ENCODE measurements around the gene CDC42EP4. TPM values are rescaled to one million over a fixed set of nuclear protein-coding genes. Genes with fewer than 3 reads are reported as not detected.

The CDC42EP4 gene
- total and polyA plus RNA-seq, 9 of the 15 experiments (the other 6 are each of a cell fraction or from before 2014, with no cell fraction given): 0.65 to 20.8 (median 12.3) TPM

- no peak for TF ChIP-seq MEF2D (tag; conservative IDR thresholded peaks at IDR 0.05; ENCODE audit: low read depth)
- no peak for TF ChIP-seq ZNF282 (CRISPR knock-in tag; IDR thresholded peaks at IDR 0.05)
- TF ChIP-seq, protein P1, sequence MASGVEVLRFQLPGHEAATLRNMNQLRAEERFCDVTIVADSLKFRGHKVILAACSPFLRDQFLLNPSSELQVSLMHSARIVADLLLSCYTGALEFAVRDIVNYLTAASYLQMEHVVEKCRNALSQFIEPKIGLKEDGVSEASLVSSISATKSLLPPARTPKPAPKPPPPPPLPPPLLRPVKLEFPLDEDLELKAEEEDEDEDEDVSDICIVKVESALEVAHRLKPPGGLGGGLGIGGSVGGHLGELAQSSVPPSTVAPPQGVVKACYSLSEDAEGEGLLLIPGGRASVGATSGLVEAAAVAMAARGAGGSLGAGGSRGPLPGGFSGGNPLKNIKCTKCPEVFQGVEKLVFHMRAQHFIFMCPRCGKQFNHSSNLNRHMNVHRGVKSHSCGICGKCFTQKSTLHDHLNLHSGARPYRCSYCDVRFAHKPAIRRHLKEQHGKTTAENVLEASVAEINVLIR (CRISPR knock-in tag; IDR thresholded peaks at IDR 0.05): no peak
- TF ChIP-seq, protein P2, sequence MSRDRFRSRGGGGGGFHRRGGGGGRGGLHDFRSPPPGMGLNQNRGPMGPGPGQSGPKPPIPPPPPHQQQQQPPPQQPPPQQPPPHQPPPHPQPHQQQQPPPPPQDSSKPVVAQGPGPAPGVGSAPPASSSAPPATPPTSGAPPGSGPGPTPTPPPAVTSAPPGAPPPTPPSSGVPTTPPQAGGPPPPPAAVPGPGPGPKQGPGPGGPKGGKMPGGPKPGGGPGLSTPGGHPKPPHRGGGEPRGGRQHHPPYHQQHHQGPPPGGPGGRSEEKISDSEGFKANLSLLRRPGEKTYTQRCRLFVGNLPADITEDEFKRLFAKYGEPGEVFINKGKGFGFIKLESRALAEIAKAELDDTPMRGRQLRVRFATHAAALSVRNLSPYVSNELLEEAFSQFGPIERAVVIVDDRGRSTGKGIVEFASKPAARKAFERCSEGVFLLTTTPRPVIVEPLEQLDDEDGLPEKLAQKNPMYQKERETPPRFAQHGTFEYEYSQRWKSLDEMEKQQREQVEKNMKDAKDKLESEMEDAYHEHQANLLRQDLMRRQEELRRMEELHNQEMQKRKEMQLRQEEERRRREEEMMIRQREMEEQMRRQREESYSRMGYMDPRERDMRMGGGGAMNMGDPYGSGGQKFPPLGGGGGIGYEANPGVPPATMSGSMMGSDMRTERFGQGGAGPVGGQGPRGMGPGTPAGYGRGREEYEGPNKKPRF (IDR thresholded peaks at IDR 0.05; ENCODE audit: low read depth, low read length): no peak
- TF ChIP-seq MYC (IDR thresholded peaks at IDR 0.05; ENCODE audit: low read depth, low read length): peak; percentile 51; the same call in 1 of the 2 replicates
- no peak for TF ChIP-seq MYC (CRISPR knock-in tag; IDR thresholded peaks at IDR 0.05; ENCODE audit: borderline replicate concordance, low read depth)
- no peak for TF ChIP-seq NCOA4 (IDR thresholded peaks at IDR 0.05; ENCODE audit: partially characterized antibody)
- TF ChIP-seq EP400 (IDR thresholded peaks at IDR 0.05): peak; percentile 44; the same call in 1 of the 2 replicates
- TF ChIP-seq, protein P3, sequence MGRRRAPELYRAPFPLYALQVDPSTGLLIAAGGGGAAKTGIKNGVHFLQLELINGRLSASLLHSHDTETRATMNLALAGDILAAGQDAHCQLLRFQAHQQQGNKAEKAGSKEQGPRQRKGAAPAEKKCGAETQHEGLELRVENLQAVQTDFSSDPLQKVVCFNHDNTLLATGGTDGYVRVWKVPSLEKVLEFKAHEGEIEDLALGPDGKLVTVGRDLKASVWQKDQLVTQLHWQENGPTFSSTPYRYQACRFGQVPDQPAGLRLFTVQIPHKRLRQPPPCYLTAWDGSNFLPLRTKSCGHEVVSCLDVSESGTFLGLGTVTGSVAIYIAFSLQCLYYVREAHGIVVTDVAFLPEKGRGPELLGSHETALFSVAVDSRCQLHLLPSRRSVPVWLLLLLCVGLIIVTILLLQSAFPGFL (CRISPR knock-in tag; IDR thresholded peaks at IDR 0.05): no peak
- no peak for TF ChIP-seq E2F3 (CRISPR knock-in tag; IDR thresholded peaks at IDR 0.05)
- TF ChIP-seq, protein P4, sequence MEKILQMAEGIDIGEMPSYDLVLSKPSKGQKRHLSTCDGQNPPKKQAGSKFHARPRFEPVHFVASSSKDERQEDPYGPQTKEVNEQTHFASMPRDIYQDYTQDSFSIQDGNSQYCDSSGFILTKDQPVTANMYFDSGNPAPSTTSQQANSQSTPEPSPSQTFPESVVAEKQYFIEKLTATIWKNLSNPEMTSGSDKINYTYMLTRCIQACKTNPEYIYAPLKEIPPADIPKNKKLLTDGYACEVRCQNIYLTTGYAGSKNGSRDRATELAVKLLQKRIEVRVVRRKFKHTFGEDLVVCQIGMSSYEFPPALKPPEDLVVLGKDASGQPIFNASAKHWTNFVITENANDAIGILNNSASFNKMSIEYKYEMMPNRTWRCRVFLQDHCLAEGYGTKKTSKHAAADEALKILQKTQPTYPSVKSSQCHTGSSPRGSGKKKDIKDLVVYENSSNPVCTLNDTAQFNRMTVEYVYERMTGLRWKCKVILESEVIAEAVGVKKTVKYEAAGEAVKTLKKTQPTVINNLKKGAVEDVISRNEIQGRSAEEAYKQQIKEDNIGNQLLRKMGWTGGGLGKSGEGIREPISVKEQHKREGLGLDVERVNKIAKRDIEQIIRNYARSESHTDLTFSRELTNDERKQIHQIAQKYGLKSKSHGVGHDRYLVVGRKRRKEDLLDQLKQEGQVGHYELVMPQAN (IDR thresholded peaks at IDR 0.05; ENCODE audit: borderline replicate concordance): no peak
- no peak for TF ChIP-seq ZBTB8A (IDR thresholded peaks at IDR 0.05; ENCODE audit: partially characterized antibody)
- TF ChIP-seq ZNF311 (CRISPR knock-in tag; IDR thresholded peaks at IDR 0.05): no peak
- TF ChIP-seq RBM17 (IDR thresholded peaks at IDR 0.05; ENCODE audit: borderline replicate concordance, low read depth, low read length): no peak
- TF ChIP-seq, protein P5, sequence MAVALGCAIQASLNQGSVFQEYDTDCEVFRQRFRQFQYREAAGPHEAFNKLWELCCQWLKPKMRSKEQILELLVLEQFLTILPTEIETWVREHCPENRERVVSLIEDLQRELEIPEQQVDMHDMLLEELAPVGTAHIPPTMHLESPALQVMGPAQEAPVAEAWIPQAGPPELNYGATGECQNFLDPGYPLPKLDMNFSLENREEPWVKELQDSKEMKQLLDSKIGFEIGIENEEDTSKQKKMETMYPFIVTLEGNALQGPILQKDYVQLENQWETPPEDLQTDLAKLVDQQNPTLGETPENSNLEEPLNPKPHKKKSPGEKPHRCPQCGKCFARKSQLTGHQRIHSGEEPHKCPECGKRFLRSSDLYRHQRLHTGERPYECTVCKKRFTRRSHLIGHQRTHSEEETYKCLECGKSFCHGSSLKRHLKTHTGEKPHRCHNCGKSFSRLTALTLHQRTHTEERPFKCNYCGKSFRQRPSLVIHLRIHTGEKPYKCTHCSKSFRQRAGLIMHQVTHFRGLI (CRISPR knock-in tag; IDR thresholded peaks at IDR 0.05): no peak
- TF ChIP-seq ZNF175 (CRISPR knock-in tag; IDR thresholded peaks at IDR 0.05; ENCODE audit: low read depth): no peak
- TF ChIP-seq ETV6 (IDR thresholded peaks at IDR 0.05; ENCODE audit: borderline replicate concordance in 1 of 2, low read depth in 2 of 2, low read length in 1 of 2): 0 out of 4 replicates have a peak, but pooled peaks of 1 of the 2 experiments have one; percentile 28
- TF ChIP-seq ETV6 (CRISPR knock-in tag; IDR thresholded peaks at IDR 0.05; ENCODE audit: borderline replicate concordance): no peak
These were observed 3.6 kb downstream of the CDC42EP4 start (continued) for GRCh38 chr17:73308017-73308823.
